ENCODE results near the gene GALR3.

DNA sequence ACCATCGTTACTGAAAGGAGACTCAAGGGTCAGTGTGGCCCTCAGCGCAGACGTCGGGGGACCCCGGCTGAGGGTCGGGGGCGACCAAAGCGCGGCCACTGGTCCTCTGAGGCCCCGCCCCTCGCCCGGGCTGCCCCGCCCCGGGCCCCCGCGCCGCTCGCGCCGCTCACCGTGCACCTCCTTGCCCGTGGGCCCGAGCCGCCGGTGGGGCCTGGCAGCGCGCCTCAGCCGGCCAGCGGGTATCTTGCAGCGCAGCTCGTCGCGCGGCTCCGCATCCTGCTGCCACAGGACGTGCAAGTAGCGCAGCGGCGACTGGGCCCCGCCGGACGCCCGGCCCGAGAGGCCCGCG, 20.5 kb downstream of the GALR3 start:
- TF ChIP-seq, protein P1, sequence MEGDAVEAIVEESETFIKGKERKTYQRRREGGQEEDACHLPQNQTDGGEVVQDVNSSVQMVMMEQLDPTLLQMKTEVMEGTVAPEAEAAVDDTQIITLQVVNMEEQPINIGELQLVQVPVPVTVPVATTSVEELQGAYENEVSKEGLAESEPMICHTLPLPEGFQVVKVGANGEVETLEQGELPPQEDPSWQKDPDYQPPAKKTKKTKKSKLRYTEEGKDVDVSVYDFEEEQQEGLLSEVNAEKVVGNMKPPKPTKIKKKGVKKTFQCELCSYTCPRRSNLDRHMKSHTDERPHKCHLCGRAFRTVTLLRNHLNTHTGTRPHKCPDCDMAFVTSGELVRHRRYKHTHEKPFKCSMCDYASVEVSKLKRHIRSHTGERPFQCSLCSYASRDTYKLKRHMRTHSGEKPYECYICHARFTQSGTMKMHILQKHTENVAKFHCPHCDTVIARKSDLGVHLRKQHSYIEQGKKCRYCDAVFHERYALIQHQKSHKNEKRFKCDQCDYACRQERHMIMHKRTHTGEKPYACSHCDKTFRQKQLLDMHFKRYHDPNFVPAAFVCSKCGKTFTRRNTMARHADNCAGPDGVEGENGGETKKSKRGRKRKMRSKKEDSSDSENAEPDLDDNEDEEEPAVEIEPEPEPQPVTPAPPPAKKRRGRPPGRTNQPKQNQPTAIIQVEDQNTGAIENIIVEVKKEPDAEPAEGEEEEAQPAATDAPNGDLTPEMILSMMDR (IDR thresholded peaks at IDR 0.05): no peak
- no peak for TF ChIP-seq SIN3A (IDR thresholded peaks at IDR 0.05; ENCODE audit: borderline replicate concordance, insufficient read depth, low read depth, low read length)
- TF ChIP-seq POLR2AphosphoS5 (IDR thresholded peaks at IDR 0.05; ENCODE audit: low read depth, low read length): no peak
- TF ChIP-seq, protein P2, sequence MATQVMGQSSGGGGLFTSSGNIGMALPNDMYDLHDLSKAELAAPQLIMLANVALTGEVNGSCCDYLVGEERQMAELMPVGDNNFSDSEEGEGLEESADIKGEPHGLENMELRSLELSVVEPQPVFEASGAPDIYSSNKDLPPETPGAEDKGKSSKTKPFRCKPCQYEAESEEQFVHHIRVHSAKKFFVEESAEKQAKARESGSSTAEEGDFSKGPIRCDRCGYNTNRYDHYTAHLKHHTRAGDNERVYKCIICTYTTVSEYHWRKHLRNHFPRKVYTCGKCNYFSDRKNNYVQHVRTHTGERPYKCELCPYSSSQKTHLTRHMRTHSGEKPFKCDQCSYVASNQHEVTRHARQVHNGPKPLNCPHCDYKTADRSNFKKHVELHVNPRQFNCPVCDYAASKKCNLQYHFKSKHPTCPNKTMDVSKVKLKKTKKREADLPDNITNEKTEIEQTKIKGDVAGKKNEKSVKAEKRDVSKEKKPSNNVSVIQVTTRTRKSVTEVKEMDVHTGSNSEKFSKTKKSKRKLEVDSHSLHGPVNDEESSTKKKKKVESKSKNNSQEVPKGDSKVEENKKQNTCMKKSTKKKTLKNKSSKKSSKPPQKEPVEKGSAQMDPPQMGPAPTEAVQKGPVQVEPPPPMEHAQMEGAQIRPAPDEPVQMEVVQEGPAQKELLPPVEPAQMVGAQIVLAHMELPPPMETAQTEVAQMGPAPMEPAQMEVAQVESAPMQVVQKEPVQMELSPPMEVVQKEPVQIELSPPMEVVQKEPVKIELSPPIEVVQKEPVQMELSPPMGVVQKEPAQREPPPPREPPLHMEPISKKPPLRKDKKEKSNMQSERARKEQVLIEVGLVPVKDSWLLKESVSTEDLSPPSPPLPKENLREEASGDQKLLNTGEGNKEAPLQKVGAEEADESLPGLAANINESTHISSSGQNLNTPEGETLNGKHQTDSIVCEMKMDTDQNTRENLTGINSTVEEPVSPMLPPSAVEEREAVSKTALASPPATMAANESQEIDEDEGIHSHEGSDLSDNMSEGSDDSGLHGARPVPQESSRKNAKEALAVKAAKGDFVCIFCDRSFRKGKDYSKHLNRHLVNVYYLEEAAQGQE (IDR thresholded peaks at IDR 0.05; ENCODE audit: insufficient read depth in 1 of 2, low read depth in 2 of 2, low read length in 1 of 2): no peak; a peak in 1 of 4 replicates
- no peak for TF ChIP-seq TCF7L2 (IDR thresholded peaks at IDR 0.05; ENCODE audit: low read depth, low read length)

Measured in Panc1 (cell line).